GM12878 (cell line): Measurements from ENCODE around the gene PCBD2. TPM values are rescaled to one million over a fixed set of nuclear protein-coding genes. Genes with fewer than 3 reads are reported as not detected.

ENCODE experiments used
- ATAC-seq: fragments of 200-7000 bp; cut with Tn5 transposase; 3 replicates; pipeline ENCODE4 v1.9.1; 2020; ENCODE audit warnings: mild to moderate bottlenecking, moderate library complexity
- BruUV-seq: library from RNA; stranded (reverse); fragments of 400-500 nt; replicated peaks from 2 replicates; lab custom pipeline; 2021; lab: Mats Ljungman, UMichigan
- CTCF ChIA-PET: fragments of 300-600 bp; sonication (Branson Sonifier 250); formaldehyde crosslinking; extraction: SDS; loops from one replicate; lab custom pipeline; 2021; ENCODE audit warnings: inconsistent platforms; lab: Yijun Ruan, JAX
- POLR2A ChIA-PET: fragments of 350-600 bp; formaldehyde crosslinking; extraction: SDS; loops from one replicate; lab custom pipeline; 2021; ENCODE audit warnings: inconsistent platforms; lab: Charles Lee
- RAD21 ChIA-PET: fragments of 300-600 bp; sonication (Branson Sonifier 250); formaldehyde crosslinking; loops from one replicate; lab custom pipeline; 2023; ENCODE audit warnings: antibody characterized with exemption; ENCODE audit not compliant: unreplicated experiment; lab: Charles Lee
- SMC1A ChIA-PET: fragments of 300-600 bp; sonication (Branson Sonifier 250); formaldehyde crosslinking; loops from one replicate; lab custom pipeline; 2023; ENCODE audit not compliant: unreplicated experiment, uncharacterized antibody; lab: Charles Lee
- DNase-seq: peaks from one replicate; pipeline ENCODE4 v3.0.0-alpha.2; 2011; ENCODE audit warnings: low read depth, low spot score
- FAIRE-seq: peaks from 3 replicates; lab custom pipeline; 2011; peaks lifted over from hg19 to GRCh38; lab: Jason Lieb, UNC
- H2AFZ ChIP-seq: 2 replicates; pipeline ENCODE4 v1.6.0; 2011; ENCODE audit warnings: low read depth, low read length, control low read depth; ENCODE audit not compliant: control insufficient read depth
- H3K27ac ChIP-seq: 2 replicates; pipeline ENCODE4 v1.5.1; 2011; ENCODE audit warnings: control low read depth; ENCODE audit not compliant: control insufficient read depth, insufficient read depth
- H3K27me3 ChIP-seq, 2 experiments: replicated peaks in 1 of 2; 2 replicates each; pipeline versions ENCODE4 v1.6.0 to v1.6.1; 2011; ENCODE audit warnings: low read length in 1 of 2; ENCODE audit not compliant: control insufficient read depth in 2 of 2, insufficient read depth in 2 of 2
- H3K36me3 ChIP-seq, 2 experiments: 2 replicates each; pipeline ENCODE4 v1.5.1; 2011; ENCODE audit warnings: low read length in 1 of 2; ENCODE audit not compliant: control insufficient read depth in 2 of 2, insufficient read depth in 2 of 2
- H3K4me1 ChIP-seq: 2 replicates; pipeline ENCODE4 v1.6.1; 2011; ENCODE audit warnings: mild to moderate bottlenecking, low read length, moderate library complexity, mixed read lengths; ENCODE audit not compliant: control insufficient read depth, insufficient read depth
- H3K4me2 ChIP-seq: 2 replicates; pipeline ENCODE4 v1.6.0; 2011; ENCODE audit warnings: control low read depth; ENCODE audit not compliant: control insufficient read depth, insufficient read depth
- H3K4me3 ChIP-seq: fragments of 200-600 bp; sonication (generic); 2 replicates; pipeline ENCODE4 v1.5.1; 2016
- H3K79me2 ChIP-seq: 2 replicates; pipeline ENCODE4 v1.6.0; 2011; ENCODE audit warnings: low read length; ENCODE audit not compliant: control insufficient read depth, insufficient read depth
- H3K9ac ChIP-seq: 2 replicates; pipeline ENCODE4 v1.8.0; 2011; ENCODE audit warnings: low read length, control low read depth, mixed read lengths; ENCODE audit not compliant: control insufficient read depth, insufficient read depth
- H3K9me3 ChIP-seq: replicated peaks from 3 replicates; pipeline ENCODE4 v1.5.1; 2011; ENCODE audit warnings: mild to moderate bottlenecking, low read length; ENCODE audit not compliant: control insufficient read depth, insufficient read depth
- H4K20me1 ChIP-seq: 2 replicates; pipeline ENCODE4 v1.6.0; 2011; ENCODE audit not compliant: control insufficient read depth, insufficient read depth
- BACH1 ChIP-seq: fragments of 450-650 bp; IDR thresholded peaks from 2 replicates; pipeline ENCODE4 v1.6.1; 2017; ENCODE audit warnings: mild to moderate bottlenecking, borderline replicate concordance
- BRCA1 ChIP-seq: IDR thresholded peaks from 2 replicates; pipeline ENCODE4 v1.6.1; 2011; ENCODE audit warnings: low read depth, low read length, improper control_type of control experiment
- CEBPB ChIP-seq, 2 experiments: fragments of 150-350 bp in 1 of 2; IDR thresholded peaks; 2 replicates each; pipeline ENCODE4 v1.6.1; 2012 to 2014; ENCODE audit warnings: low read depth in 2 of 2, low read length in 2 of 2, borderline replicate concordance in 1 of 2, inconsistent platforms in 1 of 2
- IKZF1 ChIP-seq: fragments of 450-650 bp; conservative IDR thresholded peaks from 2 replicates; pipeline ENCODE4 v1.6.1; 2017; ENCODE audit warnings: antibody characterized with exemption, mild to moderate bottlenecking
- KAT2A ChIP-seq: conservative IDR thresholded peaks from 2 replicates; pipeline ENCODE4 v1.6.1; 2011; ENCODE audit warnings: low read depth, low read length; ENCODE audit not compliant: control insufficient read depth
- PBX3 ChIP-seq: IDR thresholded peaks from 2 replicates; pipeline ENCODE4 v1.6.1; 2011; ENCODE audit warnings: mild to moderate bottlenecking, low read depth, low read length, moderate library complexity; ENCODE audit not compliant: insufficient replicate concordance
- POLR2AphosphoS5 ChIP-seq: IDR thresholded peaks from 2 replicates; pipeline ENCODE4 v1.6.1; 2011; ENCODE audit warnings: mild to moderate bottlenecking, low read length, inconsistent platforms
- RAD21 ChIP-seq: IDR thresholded peaks from 2 replicates; pipeline ENCODE4 v1.6.1; 2011; ENCODE audit warnings: mild to moderate bottlenecking, low read depth, low read length, moderate library complexity; ENCODE audit not compliant: insufficient read depth
- SREBF1 ChIP-seq: IDR thresholded peaks from 2 replicates; pipeline ENCODE4 v1.6.1; 2012; ENCODE audit warnings: mild to moderate bottlenecking, low read length
- WRNIP1 ChIP-seq: IDR thresholded peaks from 2 replicates; pipeline ENCODE4 v1.6.1; 2011; ENCODE audit warnings: low read depth, low read length, improper control_type of control experiment, borderline replicate concordance
- ZBTB4 ChIP-seq: fragments of 450-650 bp; formaldehyde crosslinking; IDR thresholded peaks from 2 replicates; pipeline ENCODE4 v1.4.0; 2022; ENCODE audit warnings: mild to moderate bottlenecking, moderate library complexity
- WGBS: methylation state at CpG from one replicate; pipeline ENCODE4 v1.1.6; 2016; ENCODE audit warnings: low lambda C conversion rate; ENCODE audit not compliant: insufficient replicate concordance, insufficient coverage; ENCODE audit errors: missing lambda C conversion rate; 5-methylcytosine and 5-hydroxymethylcytosine counted together
- in situ Hi-C: fragments of 300-500 bp; cut with MboI; formaldehyde crosslinking; loops from 9 replicates; pipeline ENCODE4 v1.14.3; 2018; ENCODE audit warnings: mixed read lengths
- intact Hi-C: fragments of 100-400 bp; cut with micrococcal nuclease; formaldehyde crosslinking; loops from one replicate; pipeline ENCODE4 v1.14.2; 2022; ENCODE audit not compliant: unreplicated experiment
- polyA plus RNA-seq, 11 experiments: library from polyadenylated mRNA; depleted of rRNA in 4 of 11; unstranded in 6 of 11; stranded (reverse) in 5 of 11; fragments of >200 nt; fragmentation: Nextera tagmentation in 4 of 11; fragmentation: Illumina TruSeq in 1 of 11; extraction: Ambion mirVana in 4 of 11; extraction: Trizol in 1 of 11; gene quantifications; 1 replicate in 1 of 11; 2 replicates in 10 of 11; pipeline versions ENCODE4 v1.2.1 to v1.2.3, GENCODE V29; 2011 to 2016; ENCODE audit warnings: inconsistent platforms in 2 of 11, missing spikeins in 2 of 11, low read depth in 1 of 11
- total RNA-seq, 4 experiments: library from RNA; depleted of rRNA in 3 of 4; stranded (reverse); fragments of >200 nt in 3 of 4; fragmentation: Illumina TruSeq in 1 of 4; extraction: Trizol in 1 of 4; gene quantifications; 2 replicates each; pipeline versions ENCODE4 v1.2.1 to v1.2.3, GENCODE V29; 2013 to 2021
- TF ChIP-seq, protein P1 (sequence below): IDR thresholded peaks from 2 replicates; pipeline ENCODE4 v1.6.1; 2012; ENCODE audit warnings: low read depth, low read length, improper control_type of control experiment
- TF ChIP-seq, protein P2 (sequence below): fragments of 450-650 bp; IDR thresholded peaks from 2 replicates; pipeline ENCODE4 v1.6.1; 2016; ENCODE audit warnings: mild to moderate bottlenecking

The PCBD2 gene
- total and polyA plus RNA-seq, 10 of the 15 experiments (the other 5 are each of a cell fraction or from before 2014, with no cell fraction given), result 5.4 to 13.6 (median 6.7) TPM

GRCh38 chr5:134873494-134873893 is 31.4 kb upstream of the PCBD2 start:
- 59% methylated on average over 6 of the region's 6 CpGs for WGBS
- CTCF ChIA-PET, result interaction anchor here (0.9 to 1.9 kb wide), 6 partner anchors 16 to 134 kb away, joined by 3 to 9 read pairs (median 4); no protein-coding TSS in a partner anchor
- in situ Hi-C loops (no loop called here), intact Hi-C loops (no loop called here)
- peak overlapping the region; percentile 66 for H2AFZ ChIP-seq
- H3K4me1 ChIP-seq, result peaks cover 18% of the 10 kb centered on the region
- POLR2A ChIA-PET, result interaction anchor here (0.5 to 2.5 kb wide), 7 partner anchors 11 to 35 kb away, joined by 3 to 9 read pairs (median 4); partner anchors contain the start of genes C5orf24 and PCBD2
- no peak for FAIRE-seq
- RAD21 ChIA-PET, result interaction anchor here (0.9 to 1.6 kb wide), 5 partner anchors 22 to 137 kb away, joined by 3 to 10 read pairs (median 3); partner anchors contain the start of gene PCBD2
- BruUV-seq, result no TSS peak
- ATAC-seq, result no peak
- H3K4me2 ChIP-seq, result peak overlapping the region; percentile 69
- H3K9me3 ChIP-seq, result no peaks in the 10 kb centered on the region
- peak overlapping the region; percentile 83; the same call in 1 of the 2 replicates for H3K4me3 ChIP-seq
- DNase-seq, result no peak
- TF ChIP-seq BACH1, result no peak
- no peak for TF ChIP-seq SREBF1
- no peak for TF ChIP-seq IKZF1
- no peak for TF ChIP-seq KAT2A
- TF ChIP-seq RAD21, result no peak
- TF ChIP-seq, protein P1, sequence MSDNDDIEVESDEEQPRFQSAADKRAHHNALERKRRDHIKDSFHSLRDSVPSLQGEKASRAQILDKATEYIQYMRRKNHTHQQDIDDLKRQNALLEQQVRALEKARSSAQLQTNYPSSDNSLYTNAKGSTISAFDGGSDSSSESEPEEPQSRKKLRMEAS, result no peak
- no peak for TF ChIP-seq ZBTB4 (CRISPR knock-in tag)
- TF ChIP-seq WRNIP1, result no peak
- no peak for TF ChIP-seq CEBPB (IDR thresholded peaks at IDR 0.05; ENCODE audit: borderline replicate concordance in 1 of 2, low read depth in 2 of 2, low read length in 2 of 2)
- TF ChIP-seq PBX3, result no peak
- TF ChIP-seq, protein P2, sequence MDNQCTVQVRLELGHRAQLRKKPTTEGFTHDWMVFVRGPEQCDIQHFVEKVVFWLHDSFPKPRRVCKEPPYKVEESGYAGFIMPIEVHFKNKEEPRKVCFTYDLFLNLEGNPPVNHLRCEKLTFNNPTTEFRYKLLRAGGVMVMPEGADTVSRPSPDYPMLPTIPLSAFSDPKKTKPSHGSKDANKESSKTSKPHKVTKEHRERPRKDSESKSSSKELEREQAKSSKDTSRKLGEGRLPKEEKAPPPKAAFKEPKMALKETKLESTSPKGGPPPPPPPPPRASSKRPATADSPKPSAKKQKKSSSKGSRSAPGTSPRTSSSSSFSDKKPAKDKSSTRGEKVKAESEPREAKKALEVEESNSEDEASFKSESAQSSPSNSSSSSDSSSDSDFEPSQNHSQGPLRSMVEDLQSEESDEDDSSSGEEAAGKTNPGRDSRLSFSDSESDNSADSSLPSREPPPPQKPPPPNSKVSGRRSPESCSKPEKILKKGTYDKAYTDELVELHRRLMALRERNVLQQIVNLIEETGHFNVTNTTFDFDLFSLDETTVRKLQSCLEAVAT, result no peak
- no peak for TF ChIP-seq POLR2AphosphoS5
- TF ChIP-seq BRCA1, result no peak
- H3K9ac ChIP-seq, result peak overlapping the region; percentile 83
- H3K36me3 ChIP-seq, result no peaks in the 10 kb centered on the region
- H3K79me2 ChIP-seq, result peaks cover 36% of the 10 kb centered on the region
- SMC1A ChIA-PET, result interaction anchor here (1.0 to 2.5 kb wide), 3 partner anchors 10 to 32 kb away, joined by 3 to 9 read pairs (median 8); partner anchors contain the start of gene PCBD2
- peak overlapping the region; percentile 88 for H3K27ac ChIP-seq
- no peaks in the 10 kb centered on the region for H4K20me1 ChIP-seq
- H3K27me3 ChIP-seq, result no peaks in the 10 kb centered on the region
